ENCODE results near the gene CTNNBIP1.
"Not testable (repeated sequence)": the region's sequence is repeated elsewhere in the genome, so short reads cannot be mapped to it uniquely, and the experiment has no call there.

The CTNNBIP1 gene

DNA sequence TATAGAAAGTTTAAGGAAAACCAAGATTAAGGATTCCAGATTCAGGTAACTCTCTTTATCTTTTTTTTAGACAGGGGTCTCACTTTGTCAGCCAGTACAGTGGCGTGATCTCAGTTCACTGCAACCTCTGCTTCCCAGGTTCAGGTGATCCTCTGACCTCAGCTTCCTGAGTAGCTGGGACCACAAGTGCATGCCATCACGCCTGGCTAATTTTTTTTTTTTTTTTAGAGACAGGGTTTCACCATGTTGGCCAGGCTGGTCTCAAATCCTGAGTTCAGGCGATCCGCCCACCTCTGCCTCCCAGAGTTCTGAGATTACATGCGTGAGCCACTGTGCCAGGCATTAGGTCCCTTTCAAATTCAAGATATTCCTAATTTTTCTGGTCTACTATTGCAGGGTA, 17.2 kb upstream of the CTNNBIP1 start:
- Histone ChIP-seq H3K9me3 (ENCODE audit: control extremely low read depth in 1 of 5, control insufficient read depth in 4 of 5, insufficient read depth in 2 of 5, low read depth in 1 of 5, low read length in 4 of 5) (no peaks in the 10 kb centered on the region), H3K27me3 (replicated peaks in 2 of 5; ENCODE audit: control insufficient read depth in 4 of 5, insufficient read depth in 5 of 5, low read length in 4 of 5) (no peaks in the 10 kb centered on the region), H3K4me3 (ENCODE audit: control insufficient read depth in 1 of 7, extremely low read depth in 1 of 7, insufficient read depth in 4 of 7, low read depth in 2 of 7, low read length in 6 of 7) (no peak overlapping the region), H3K36me3 (ENCODE audit: control insufficient read depth in 4 of 4, insufficient read depth in 4 of 4, low read length in 3 of 4) (peaks cover 3 to 29% (median 16%) of the 10 kb centered on the region in 4 experiments), H3K27ac (ENCODE audit: insufficient read depth in 1 of 2, low read depth in 1 of 2, low read length in 2 of 2, poor library complexity in 1 of 2, severe bottlenecking in 2 of 2) (no peak overlapping the region), H3K4me1 (ENCODE audit: control extremely low read depth in 1 of 4, control insufficient read depth in 4 of 4, insufficient read depth in 4 of 4, low read length in 3 of 4) (peaks cover 0 to 5% (median 0%) of the 10 kb centered on the region in 4 experiments)
- ChIA-PET CTCF (interaction anchor here (0.6 to 1.1 kb wide), 2 partner anchors 15 to 132 kb away, joined by 3 to 4 read pairs; no protein-coding TSS in a partner anchor), POLR2A (no interaction called here)
- DNase-seq, result no peak
- WGBS (ENCODE audit: insufficient coverage), result 92% methylated on average over 5 of the region's 5 CpGs

DNA sequence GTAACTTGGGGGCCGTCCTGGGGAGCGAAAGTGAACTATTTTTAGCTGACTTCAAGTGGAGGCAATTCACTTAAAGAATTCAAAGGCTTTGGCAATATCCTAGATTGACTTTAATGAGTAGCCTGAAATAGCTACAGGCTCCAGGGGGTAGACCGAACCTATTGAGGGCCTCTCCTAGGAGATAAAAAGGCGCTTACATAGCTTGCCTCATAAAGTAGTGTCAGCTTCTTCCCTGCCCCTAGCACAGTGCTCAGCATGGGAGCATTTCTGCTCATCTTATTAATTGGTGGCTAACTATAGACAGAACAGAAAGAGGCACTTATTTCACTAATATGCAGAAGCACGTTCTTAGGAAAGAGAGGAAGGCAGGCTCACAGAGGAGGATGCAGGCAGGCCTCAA, 12.3 kb upstream of the CTNNBIP1 start:
- ChIA-PET POLR2A (no interaction called here), CTCF (interaction anchor here (0.6 to 12.5 kb wide), 2 partner anchors 8 to 46 kb away, joined by 3 to 129 read pairs; no protein-coding TSS in a partner anchor)
- no peak for DNase-seq
- Histone ChIP-seq H3K27me3 (replicated peaks in 2 of 5; ENCODE audit: control insufficient read depth in 4 of 5, insufficient read depth in 5 of 5, low read length in 4 of 5) (no peaks in the 10 kb centered on the region), H3K4me1 (ENCODE audit: control extremely low read depth in 1 of 4, control insufficient read depth in 4 of 4, insufficient read depth in 4 of 4, low read length in 3 of 4) (peaks cover 0 to 3% (median 0%) of the 10 kb centered on the region in 4 experiments), H3K36me3 (ENCODE audit: control insufficient read depth in 4 of 4, insufficient read depth in 4 of 4, low read length in 3 of 4) (no peaks in the 10 kb centered on the region), H3K9me3 (ENCODE audit: control extremely low read depth in 1 of 5, control insufficient read depth in 4 of 5, insufficient read depth in 2 of 5, low read depth in 1 of 5, low read length in 4 of 5) (no peaks in the 10 kb centered on the region), H3K27ac (ENCODE audit: insufficient read depth in 1 of 2, low read depth in 1 of 2, low read length in 2 of 2, poor library complexity in 1 of 2, severe bottlenecking in 2 of 2) (no peak overlapping the region), H3K4me3 (ENCODE audit: control insufficient read depth in 1 of 7, extremely low read depth in 1 of 7, insufficient read depth in 4 of 7, low read depth in 2 of 7, low read length in 6 of 7) (no peak overlapping the region)
- 98% methylated on average over 4 of the region's 5 CpGs for WGBS (ENCODE audit: insufficient coverage)

DNA sequence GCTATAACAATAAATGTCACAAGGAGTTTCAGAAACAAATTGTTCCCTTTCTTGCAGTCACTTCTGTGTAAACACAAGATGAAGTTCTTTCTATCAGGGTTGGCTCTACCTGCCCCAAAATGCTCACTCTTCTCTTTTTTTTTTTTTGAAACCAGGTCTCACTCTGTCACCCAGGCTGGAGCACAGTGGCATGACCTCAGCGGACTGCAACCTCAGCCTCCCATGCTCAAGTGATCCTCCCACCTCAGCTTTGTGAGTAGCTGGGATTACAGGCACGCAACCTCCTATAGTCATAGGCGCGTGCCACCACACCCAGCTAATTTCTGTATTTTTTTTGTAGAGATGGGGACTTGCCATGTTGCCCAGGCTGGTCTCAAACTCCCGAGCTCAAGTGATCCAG, 10.5 kb upstream of the CTNNBIP1 start:
- no peak for DNase-seq
- POLR2A ChIA-PET, result no interaction called here
- CTCF ChIA-PET, result interaction anchor here (1.2 to 12.5 kb wide), 2 partner anchors 28 to 44 kb away, joined by 3 to 129 read pairs; no protein-coding TSS in a partner anchor
- no peaks in the 10 kb centered on the region for H3K9me3 ChIP-seq (ENCODE audit: control extremely low read depth in 1 of 5, control insufficient read depth in 4 of 5, insufficient read depth in 2 of 5, low read depth in 1 of 5, low read length in 4 of 5)
- WGBS (ENCODE audit: insufficient coverage), result 100% methylated on average over 1 of the region's 5 CpGs
- no peaks in the 10 kb centered on the region for H3K27me3 ChIP-seq (replicated peaks in 2 of 5; ENCODE audit: control insufficient read depth in 4 of 5, insufficient read depth in 5 of 5, low read length in 4 of 5)
- no peak overlapping the region for H3K27ac ChIP-seq (ENCODE audit: insufficient read depth in 1 of 2, low read depth in 1 of 2, low read length in 2 of 2, poor library complexity in 1 of 2, severe bottlenecking in 2 of 2)
- no peak overlapping the region for H3K4me3 ChIP-seq (ENCODE audit: control insufficient read depth in 1 of 7, extremely low read depth in 1 of 7, insufficient read depth in 4 of 7, low read depth in 2 of 7, low read length in 6 of 7)
- H3K4me1 ChIP-seq (ENCODE audit: control extremely low read depth in 1 of 4, control insufficient read depth in 4 of 4, insufficient read depth in 4 of 4, low read length in 3 of 4), result no peaks in the 10 kb centered on the region
- H3K36me3 ChIP-seq (ENCODE audit: control insufficient read depth in 4 of 4, insufficient read depth in 4 of 4, low read length in 3 of 4), result no peaks in the 10 kb centered on the region

DNA sequence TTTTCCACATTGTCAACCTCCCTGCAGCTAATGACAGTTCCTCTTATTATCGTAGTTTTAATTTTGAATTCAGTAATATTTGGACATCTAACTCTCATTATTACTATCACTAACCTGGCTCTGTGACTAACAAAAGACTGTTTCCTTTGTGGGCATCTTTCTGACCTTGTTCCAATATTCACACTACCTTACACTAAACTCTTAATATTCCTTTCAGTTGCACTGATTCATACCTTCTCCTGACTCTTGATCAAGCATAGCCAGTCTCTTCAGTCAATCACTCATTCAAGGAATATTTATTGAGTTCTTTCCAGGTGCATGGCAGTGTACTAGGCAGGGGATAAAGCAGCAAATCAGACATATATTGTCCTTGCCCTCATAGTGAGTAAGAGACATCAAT, 7.8 kb upstream of the CTNNBIP1 start:
- CTCF ChIA-PET, result interaction anchor here (1.2 to 12.5 kb wide), 2 partner anchors 42 to 302 kb away, joined by 3 to 129 read pairs; no protein-coding TSS in a partner anchor
- H3K27me3 ChIP-seq (replicated peaks in 2 of 5; ENCODE audit: control insufficient read depth in 4 of 5, insufficient read depth in 5 of 5, low read length in 4 of 5), result no peaks in the 10 kb centered on the region
- no peaks in the 10 kb centered on the region for H3K9me3 ChIP-seq (ENCODE audit: control extremely low read depth in 1 of 5, control insufficient read depth in 4 of 5, insufficient read depth in 2 of 5, low read depth in 1 of 5, low read length in 4 of 5)
- no peak overlapping the region for H3K27ac ChIP-seq (ENCODE audit: insufficient read depth in 1 of 2, low read depth in 1 of 2, low read length in 2 of 2, poor library complexity in 1 of 2, severe bottlenecking in 2 of 2)
- POLR2A ChIA-PET, result no interaction called here
- H3K4me3 ChIP-seq (ENCODE audit: control insufficient read depth in 1 of 7, extremely low read depth in 1 of 7, insufficient read depth in 4 of 7, low read depth in 2 of 7, low read length in 6 of 7), result no peak overlapping the region
- no CpG with 5 or more reads among the region's 1 CpG for WGBS (ENCODE audit: insufficient coverage)
- no peak for DNase-seq
- H3K36me3 ChIP-seq (ENCODE audit: control insufficient read depth in 4 of 4, insufficient read depth in 4 of 4, low read length in 3 of 4), result no peaks in the 10 kb centered on the region
- H3K4me1 ChIP-seq (ENCODE audit: control extremely low read depth in 1 of 4, control insufficient read depth in 4 of 4, insufficient read depth in 4 of 4, low read length in 3 of 4), result no peaks in the 10 kb centered on the region

DNA sequence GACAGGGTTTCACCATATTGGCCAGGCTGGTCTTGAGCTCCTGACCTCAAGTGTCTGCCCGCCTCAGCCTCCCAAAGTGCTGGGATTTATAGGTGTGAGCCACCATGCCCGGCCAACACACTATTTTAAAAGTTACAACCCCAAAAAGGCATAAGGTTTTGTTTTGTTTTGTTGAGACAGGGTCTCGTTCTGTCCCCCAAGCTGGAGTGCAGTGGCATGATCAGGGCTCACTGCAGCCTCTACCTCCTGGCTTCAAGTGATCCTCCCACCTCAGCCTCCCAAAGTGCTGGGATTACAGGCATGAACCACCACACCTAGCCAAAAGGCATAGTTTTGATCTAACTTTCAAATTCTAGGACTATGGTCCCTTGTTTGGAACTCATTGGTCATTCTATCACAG, 7.4 kb upstream of the CTNNBIP1 start:
- H3K27me3 ChIP-seq (replicated peaks in 2 of 5; ENCODE audit: control insufficient read depth in 4 of 5, insufficient read depth in 5 of 5, low read length in 4 of 5); DNase-seq; H3K27ac ChIP-seq (ENCODE audit: insufficient read depth in 1 of 2, low read depth in 1 of 2, low read length in 2 of 2, poor library complexity in 1 of 2, severe bottlenecking in 2 of 2); H3K9me3 ChIP-seq (ENCODE audit: control extremely low read depth in 1 of 5, control insufficient read depth in 4 of 5, insufficient read depth in 2 of 5, low read depth in 1 of 5, low read length in 4 of 5); H3K4me3 ChIP-seq (ENCODE audit: control insufficient read depth in 1 of 7, extremely low read depth in 1 of 7, insufficient read depth in 4 of 7, low read depth in 2 of 7, low read length in 6 of 7); H3K36me3 ChIP-seq (ENCODE audit: control insufficient read depth in 4 of 4, insufficient read depth in 4 of 4, low read length in 3 of 4); H3K4me1 ChIP-seq (ENCODE audit: control extremely low read depth in 1 of 4, control insufficient read depth in 4 of 4, insufficient read depth in 4 of 4, low read length in 3 of 4): not testable (repeated sequence)
- 100% methylated on average over 1 of the region's 3 CpGs for WGBS (ENCODE audit: insufficient coverage)
- ChIA-PET CTCF (interaction anchor here (0.6 to 12.5 kb wide), 5 partner anchors 16 to 1728 kb away, joined by 3 to 129 read pairs (median 4); no protein-coding TSS in a partner anchor), POLR2A (interaction anchor here (0.6 kb wide), 1 partner anchor 477 kb away, joined by 3 read pairs; no protein-coding TSS in a partner anchor)

DNA sequence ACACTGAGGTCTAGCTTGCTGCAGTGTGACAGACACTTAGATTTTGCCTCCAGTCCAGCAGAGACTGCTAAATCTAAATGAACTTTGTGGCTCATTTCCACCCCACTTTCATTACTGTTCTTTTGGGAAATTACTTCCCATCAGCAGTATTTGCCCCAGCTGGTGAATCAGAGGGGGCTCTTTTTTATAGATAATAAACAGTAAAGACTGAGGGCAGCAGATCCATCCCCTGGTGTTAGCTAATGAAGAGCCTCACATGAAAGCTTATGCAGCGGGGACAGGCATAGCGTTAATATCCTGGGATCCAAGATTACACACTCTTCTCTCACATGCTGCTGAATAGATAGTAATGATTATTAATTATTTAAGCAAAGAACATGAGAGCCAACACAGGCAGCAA, 6.4 kb upstream of the CTNNBIP1 start:
- ChIA-PET POLR2A (interaction anchor here (0.6 kb wide), 1 partner anchor 31 kb away, joined by 3 read pairs; no protein-coding TSS in a partner anchor), CTCF (interaction anchor here (1.2 to 12.5 kb wide), 4 partner anchors 17 to 48 kb away, joined by 3 to 129 read pairs (median 4); no protein-coding TSS in a partner anchor)
- DNase-seq, result no peak
- H3K27me3 ChIP-seq (replicated peaks in 2 of 5; ENCODE audit: control insufficient read depth in 4 of 5, insufficient read depth in 5 of 5, low read length in 4 of 5), result no peaks in the 10 kb centered on the region
- no peak overlapping the region for H3K4me3 ChIP-seq (ENCODE audit: control insufficient read depth in 1 of 7, extremely low read depth in 1 of 7, insufficient read depth in 4 of 7, low read depth in 2 of 7, low read length in 6 of 7)
- peaks cover 0 to 10% (median under 1%) of the 10 kb centered on the region in 4 experiments for H3K4me1 ChIP-seq (ENCODE audit: control extremely low read depth in 1 of 4, control insufficient read depth in 4 of 4, insufficient read depth in 4 of 4, low read length in 3 of 4)
- H3K36me3 ChIP-seq (ENCODE audit: control insufficient read depth in 4 of 4, insufficient read depth in 4 of 4, low read length in 3 of 4), result no peaks in the 10 kb centered on the region
- no CpG with 5 or more reads among the region's 2 CpGs for WGBS (ENCODE audit: insufficient coverage)
- H3K9me3 ChIP-seq (ENCODE audit: control extremely low read depth in 1 of 5, control insufficient read depth in 4 of 5, insufficient read depth in 2 of 5, low read depth in 1 of 5, low read length in 4 of 5), result no peaks in the 10 kb centered on the region
- no peak overlapping the region for H3K27ac ChIP-seq (ENCODE audit: insufficient read depth in 1 of 2, low read depth in 1 of 2, low read length in 2 of 2, poor library complexity in 1 of 2, severe bottlenecking in 2 of 2)

DNA sequence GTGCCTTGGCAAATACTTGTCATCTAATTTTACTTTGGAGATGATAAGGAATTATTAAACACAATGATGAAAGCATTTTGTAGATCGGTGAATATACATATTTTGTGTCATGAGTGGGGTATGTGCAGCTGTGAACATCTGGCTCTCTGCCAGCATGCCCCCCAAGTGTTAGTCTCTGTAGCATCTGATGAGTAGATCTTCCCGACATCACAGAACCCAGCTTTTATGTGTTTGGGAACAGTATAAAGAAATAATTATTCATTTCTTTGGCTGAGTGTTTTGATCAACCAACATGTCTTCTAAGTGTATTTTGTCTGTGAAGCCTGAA, 4.5 kb upstream of the CTNNBIP1 start:
- no peak overlapping the region for H3K4me3 ChIP-seq (ENCODE audit: control insufficient read depth in 1 of 7, extremely low read depth in 1 of 7, insufficient read depth in 4 of 7, low read depth in 2 of 7, low read length in 6 of 7)
- no peaks in the 10 kb centered on the region for H3K27me3 ChIP-seq (replicated peaks in 2 of 5; ENCODE audit: control insufficient read depth in 4 of 5, insufficient read depth in 5 of 5, low read length in 4 of 5)
- 95% methylated on average over 2 of the region's 2 CpGs for WGBS (ENCODE audit: insufficient coverage)
- POLR2A ChIA-PET, result no interaction called here
- DNase-seq, result no peak
- peaks cover 0 to 20% (median 5%) of the 10 kb centered on the region in 4 experiments for H3K4me1 ChIP-seq (ENCODE audit: control extremely low read depth in 1 of 4, control insufficient read depth in 4 of 4, insufficient read depth in 4 of 4, low read length in 3 of 4)
- no peaks in the 10 kb centered on the region for H3K9me3 ChIP-seq (ENCODE audit: control extremely low read depth in 1 of 5, control insufficient read depth in 4 of 5, insufficient read depth in 2 of 5, low read depth in 1 of 5, low read length in 4 of 5)
- no peaks in the 10 kb centered on the region for H3K36me3 ChIP-seq (ENCODE audit: control insufficient read depth in 4 of 4, insufficient read depth in 4 of 4, low read length in 3 of 4)
- no peak overlapping the region for H3K27ac ChIP-seq (ENCODE audit: insufficient read depth in 1 of 2, low read depth in 1 of 2, low read length in 2 of 2, poor library complexity in 1 of 2, severe bottlenecking in 2 of 2)
- CTCF ChIA-PET, result interaction anchor here (1.0 to 12.5 kb wide), 19 partner anchors 9 to 133 kb away, joined by 3 to 129 read pairs (median 4); no protein-coding TSS in a partner anchor
